Calu3 (cell line): ENCODE data around the gene GRM1. TPM values are rescaled to one million over a fixed set of nuclear protein-coding genes. Genes with fewer than 3 reads are reported as not detected.
A peak's percentile ranks its signal among the peaks of the same experiment; 100 is the strongest.

Source experiments
- BruUV-seq: library from RNA; stranded (reverse); fragments of 400-500 nt; replicated peaks from 2 replicates; lab custom pipeline; 2021; lab: Mats Ljungman, UMichigan
- CTCF ChIA-PET: fragments of 300-600 bp; sonication (Branson Sonifier 250); formaldehyde crosslinking; loops from one replicate; lab custom pipeline; 2022; ENCODE audit warnings: antibody characterized with exemption; lab: Charles Lee
- DNase-seq: peaks from one replicate; pipeline ENCODE4 v3.0.0; 2022
- H3K27ac Mint-ChIP-seq: one replicate; pipeline ENCODE4 v1.8.0; 2022; ENCODE audit warnings: mixed read lengths; ENCODE audit not compliant: unreplicated experiment
- H3K27me3 Mint-ChIP-seq: one replicate; pipeline ENCODE4 v1.8.0; 2022; ENCODE audit warnings: mixed read lengths; ENCODE audit not compliant: unreplicated experiment
- H3K36me3 Mint-ChIP-seq: one replicate; pipeline ENCODE4 v1.8.0; 2022; ENCODE audit warnings: mild to moderate bottlenecking, moderate library complexity, mixed read lengths; ENCODE audit not compliant: insufficient read depth, unreplicated experiment
- H3K4me1 Mint-ChIP-seq: one replicate; pipeline ENCODE4 v1.8.0; 2022; ENCODE audit warnings: mild to moderate bottlenecking, low read depth, mixed read lengths; ENCODE audit not compliant: unreplicated experiment
- H3K4me3 Mint-ChIP-seq: one replicate; pipeline ENCODE4 v1.8.0; 2022; ENCODE audit warnings: mild to moderate bottlenecking, low read depth, moderate library complexity, mixed read lengths; ENCODE audit not compliant: unreplicated experiment
- H3K9me3 Mint-ChIP-seq: one replicate; pipeline ENCODE4 v1.8.0; 2022; ENCODE audit warnings: low read depth, mixed read lengths; ENCODE audit not compliant: unreplicated experiment
- CTCF ChIP-seq: fragments of 200-600 bp; IDR thresholded peaks from one replicate; pipeline ENCODE4 v1.8.0; 2022; ENCODE audit warnings: antibody characterized with exemption; ENCODE audit not compliant: unreplicated experiment
- intact Hi-C: fragments of 100-400 bp; cut with micrococcal nuclease; formaldehyde crosslinking; loops from one replicate; pipeline ENCODE4 v1.10.0; 2022; ENCODE audit not compliant: unreplicated experiment
- total RNA-seq: library from RNA; stranded (reverse); gene quantifications from 2 replicates; pipeline ENCODE4 v1.2.3, GENCODE V29; 2022

Gene GRM1
- total RNA-seq, 1 experiment from 2014 or later = not detected

GRCh38 chr6:146358431-146359046 is 329.7 kb downstream of the GRM1 start:
- no TSS peak for BruUV-seq
- H3K4me1 Mint-ChIP-seq = peaks cover 49% of the 10 kb centered on the region
- CTCF ChIA-PET = no interaction called here
- H3K36me3 Mint-ChIP-seq = no peaks in the 10 kb centered on the region
- intact Hi-C loops = loop anchor here (5.0 kb wide), 1 partner anchor 189 kb away; no protein-coding TSS in a partner anchor
- no peaks in the 10 kb centered on the region for H3K9me3 Mint-ChIP-seq
- TF ChIP-seq CTCF = no peak
- H3K27ac Mint-ChIP-seq = peak overlapping the region; percentile 66
- H3K4me3 Mint-ChIP-seq = no peak overlapping the region
- DNase-seq = no peak
- H3K27me3 Mint-ChIP-seq = no peaks in the 10 kb centered on the region

- BruUV-seq = no TSS peak
- H3K4me3 Mint-ChIP-seq = no peak overlapping the region
- intact Hi-C loops = loop anchor here (5.0 kb wide), 1 partner anchor 188 kb away; no protein-coding TSS in a partner anchor
- CTCF ChIA-PET = no interaction called here
- H3K36me3 Mint-ChIP-seq = no peaks in the 10 kb centered on the region
- peaks cover 46% of the 10 kb centered on the region for H3K4me1 Mint-ChIP-seq
- no peaks in the 10 kb centered on the region for H3K27me3 Mint-ChIP-seq
- peak overlapping the region; percentile 66 for H3K27ac Mint-ChIP-seq
- no peak for DNase-seq
- H3K9me3 Mint-ChIP-seq = no peaks in the 10 kb centered on the region
- TF ChIP-seq CTCF = no peak
Observed at GRCh38 chr6:146359131-146359530, 330.3 kb downstream of the GRM1 start.

GRCh38 chr6:146361128-146361924 is 332.5 kb downstream of the GRM1 start:
- Mint-ChIP-seq H3K27me3 (no peaks in the 10 kb centered on the region), H3K4me1 (peaks cover 32% of the 10 kb centered on the region), H3K9me3 (no peaks in the 10 kb centered on the region), H3K36me3 (no peaks in the 10 kb centered on the region), H3K27ac (no peak overlapping the region), H3K4me3 (no peak overlapping the region)
- no peak for TF ChIP-seq CTCF
- CTCF ChIA-PET = no interaction called here
- intact Hi-C loops = no loop called here
- no peak for DNase-seq
- no TSS peak for BruUV-seq

GRCh38 chr6:146363838-146364607 is 335.2 kb downstream of the GRM1 start:
- Mint-ChIP-seq H3K4me1 (peaks cover 13% of the 10 kb centered on the region), H3K4me3 (no peak overlapping the region), H3K9me3 (no peaks in the 10 kb centered on the region), H3K27me3 (no peaks in the 10 kb centered on the region), H3K27ac (no peak overlapping the region), H3K36me3 (no peaks in the 10 kb centered on the region)
- CTCF ChIA-PET = no interaction called here
- no peak for DNase-seq
- no TSS peak for BruUV-seq
- intact Hi-C loops = no loop called here
- no peak for TF ChIP-seq CTCF
